ENCODE results near the gene PRR29. TPM values are rescaled to one million over a fixed set of nuclear protein-coding genes. Genes with fewer than 3 reads are reported as not detected.

The PRR29 gene
- total and polyA plus RNA-seq, 12 donors, result 0.05 to 1.8 (median 0.64) TPM; not detected in 2

GRCh38 chr17:64048805-64049204 lies 50.7 kb downstream of the PRR29 start:
- 79 to 87% (median 86%) methylated on average over 6 to 9 of the region's 9 CpGs for WGBS, 4 donors

DNA sequence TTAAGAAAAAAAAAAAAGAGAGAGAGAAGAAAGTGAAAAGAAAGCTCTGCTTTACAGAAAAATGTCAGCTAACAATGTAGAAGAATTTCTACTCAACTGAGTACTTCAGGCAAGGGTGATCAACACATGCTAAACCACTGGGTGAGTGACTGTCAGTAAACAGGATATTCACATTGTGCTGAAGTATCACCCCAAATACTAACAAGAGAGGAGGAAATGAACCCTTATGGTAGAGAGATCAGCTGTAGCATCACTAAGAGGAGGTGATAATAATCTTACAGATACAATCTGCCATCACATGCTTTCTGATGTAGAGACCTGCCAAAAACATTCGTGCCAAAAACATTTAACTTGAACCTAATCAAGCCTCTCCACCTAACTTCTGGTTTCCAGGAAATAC lies 53.0 kb downstream of the PRR29 start:
- no peaks in the 10 kb centered on the region for H3K9me3 ChIP-seq (replicated peaks in 1 of 3)
- H3K36me3 ChIP-seq (replicated peaks in 1 of 2), result peaks cover 0 to 99% of the 10 kb centered on the region in 2 donors
- intact Hi-C loops (cut with DNase I), result no loop called here
- no peaks in the 10 kb centered on the region for H3K4me1 ChIP-seq (replicated peaks in 1 of 2)
- no peak for DNase-seq
- no peak for TF ChIP-seq POLR2A (IDR thresholded peaks at IDR 0.05)
- TF ChIP-seq CTCF (IDR thresholded peaks at IDR 0.05), result no peak
- H3K27ac ChIP-seq, result no peak overlapping the region
- H3K27me3 ChIP-seq, result no peaks in the 10 kb centered on the region
- no peak overlapping the region for H3K4me3 ChIP-seq
- 35 to 54% (median 53%) methylated on average over 1 of the region's 1 CpG for WGBS, 4 donors

More at GRCh38 chr17:64048805-64049204, 50.7 kb downstream of the PRR29 start:
- H3K4me1 ChIP-seq (replicated peaks in 1 of 2), result no peaks in the 10 kb centered on the region
- intact Hi-C loops (cut with DNase I), result no loop called here
- H3K27ac ChIP-seq, result no peak overlapping the region
- no peak for DNase-seq
- H3K9me3 ChIP-seq (replicated peaks in 1 of 3), result no peaks in the 10 kb centered on the region
- H3K27me3 ChIP-seq, result no peaks in the 10 kb centered on the region
- TF ChIP-seq CTCF (IDR thresholded peaks at IDR 0.05), result no peak
- no peak for TF ChIP-seq POLR2A (IDR thresholded peaks at IDR 0.05)
- H3K4me3 ChIP-seq, result no peak overlapping the region
- peaks cover 0 to 99% of the 10 kb centered on the region in 2 donors for H3K36me3 ChIP-seq (replicated peaks in 1 of 2)

DNA sequence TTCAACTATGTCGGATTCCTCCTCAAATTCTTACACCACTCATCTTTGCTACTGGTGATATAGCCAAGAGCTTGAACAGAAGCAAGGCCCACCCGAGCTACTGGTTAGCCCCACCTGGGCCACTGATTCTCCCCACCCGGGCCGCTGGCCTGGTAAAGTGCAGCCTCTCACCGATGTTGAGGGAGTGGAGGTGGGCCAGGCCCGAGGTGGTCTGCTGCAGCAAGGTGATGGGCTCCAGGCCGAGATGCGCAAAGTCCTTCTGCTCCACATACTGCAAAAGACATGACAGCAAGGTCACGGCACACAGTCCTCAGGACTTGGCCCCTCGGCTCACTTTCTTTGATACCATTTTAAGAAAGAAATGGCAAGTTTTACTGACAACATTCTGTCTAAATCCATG lies 55.0 kb downstream of the PRR29 start:
- Histone ChIP-seq H3K36me3 (replicated peaks in 1 of 2) (peaks cover 0 to 97% of the 10 kb centered on the region in 2 donors), H3K9me3 (replicated peaks in 1 of 3) (no peaks in the 10 kb centered on the region), H3K27ac (no peak overlapping the region), H3K27me3 (no peaks in the 10 kb centered on the region), H3K4me3 (no peak overlapping the region), H3K4me1 (replicated peaks in 1 of 2) (no peaks in the 10 kb centered on the region)
- WGBS, 4 donors, result 89 to 93% (median 91%) methylated on average over 8 to 10 of the region's 10 CpGs
- TF ChIP-seq CTCF (IDR thresholded peaks at IDR 0.05) (no peak), POLR2A (IDR thresholded peaks at IDR 0.05) (no peak)
- no peak for DNase-seq
- intact Hi-C loops (cut with DNase I), result no loop called here

Other genes starting within 250 kb of the PRR29 start
- 100 to 1,000 TPM in 4 of 9 donors, 10 to 100 TPM in 5; 46.8 to 148 (median 98.1) TPM for gene CCDC47, start 224.8 kb upstream of the PRR29 start, total RNA-seq
- gene CCDC47, start 224.8 kb upstream of the PRR29 start, polyA plus RNA-seq, result 100 to 1,000 TPM in 1 of 3 donors, 10 to 100 TPM in 2; 24.2 to 216 (median 29.0) TPM
- gene DDX42, start 224.2 kb upstream of the PRR29 start, total RNA-seq, result 10 to 100 TPM; 45.0 to 99.8 (median 82.5) TPM
- gene DDX42, start 224.2 kb upstream of the PRR29 start, polyA plus RNA-seq, result 100 to 1,000 TPM in 1 of 3 donors, 10 to 100 TPM in 2; 80.3 to 109 (median 88.8) TPM
- gene PSMC5, start 170.9 kb upstream of the PRR29 start, total RNA-seq, result 100 to 1,000 TPM in 5 of 9 donors, 10 to 100 TPM in 4; 64.1 to 167 (median 125) TPM
- gene PSMC5, start 170.9 kb upstream of the PRR29 start, polyA plus RNA-seq, result 100 to 1,000 TPM; 232 to 273 (median 247) TPM
- 10 to 100 TPM; 32.4 to 56.1 (median 42.9) TPM for gene FTSJ3, start 170.7 kb upstream of the PRR29 start, total RNA-seq
- 10 to 100 TPM; 19.4 to 54.1 (median 44.9) TPM for gene FTSJ3, start 170.7 kb upstream of the PRR29 start, polyA plus RNA-seq
- 100 to 1,000 TPM in 4 of 9 donors, 10 to 100 TPM in 5; 41.9 to 185 (median 85.0) TPM for gene SMARCD2, start 155.7 kb upstream of the PRR29 start, total RNA-seq
- 10 to 100 TPM; 43.1 to 53.7 (median 52.7) TPM for gene SMARCD2, start 155.7 kb upstream of the PRR29 start, polyA plus RNA-seq
- gene CSH2, start 124.7 kb upstream of the PRR29 start, total RNA-seq, result under 1 TPM in 1 of 9 donors, not detected in 8; 0.61 TPM
- gene CSH2, start 124.7 kb upstream of the PRR29 start, polyA plus RNA-seq, result not detected
- not detected for gene GH2, start 116.4 kb upstream of the PRR29 start, total RNA-seq
- gene GH2, start 116.4 kb upstream of the PRR29 start, polyA plus RNA-seq, result not detected
- 1 to 10 TPM in 1 of 9 donors, not detected in 8; 1.4 TPM for gene CSH1, start 101.8 kb upstream of the PRR29 start, total RNA-seq
- gene CSH1, start 101.8 kb upstream of the PRR29 start, polyA plus RNA-seq, result not detected
- gene CSHL1, start 87.1 kb upstream of the PRR29 start, total RNA-seq, result not detected
- not detected for gene CSHL1, start 87.1 kb upstream of the PRR29 start, polyA plus RNA-seq
- not detected for gene GH1, start 79.5 kb upstream of the PRR29 start, total RNA-seq
- not detected for gene GH1, start 79.5 kb upstream of the PRR29 start, polyA plus RNA-seq
- gene CD79B, start 66.0 kb upstream of the PRR29 start, total RNA-seq, result 1 to 10 TPM in 7 of 9 donors, under 1 TPM in 1, not detected in 1; 0.69 to 4.5 (median 2.2) TPM
- gene CD79B, start 66.0 kb upstream of the PRR29 start, polyA plus RNA-seq, result 1 to 10 TPM; 1.7 to 3.0 (median 2.5) TPM
- 1 to 10 TPM in 8 of 9 donors, under 1 TPM in 1; 0.30 to 4.2 (median 1.5) TPM for gene SCN4A, start 25.4 kb upstream of the PRR29 start, total RNA-seq
- gene SCN4A, start 25.4 kb upstream of the PRR29 start, polyA plus RNA-seq, result 1 to 10 TPM in 2 of 3 donors, under 1 TPM in 1; 0.42 to 1.9 (median 1.4) TPM
- 10 to 100 TPM; 16.6 to 42.2 (median 18.7) TPM for gene ICAM2, start 22.3 kb downstream of the PRR29 start, total RNA-seq
- gene ICAM2, start 22.3 kb downstream of the PRR29 start, polyA plus RNA-seq, result 10 to 100 TPM in 2 of 3 donors, 1 to 10 TPM in 1; 9.6 to 40.5 (median 35.0) TPM
- gene ERN1, start 131.8 kb downstream of the PRR29 start, total RNA-seq, result 100 to 1,000 TPM in 5 of 9 donors, 10 to 100 TPM in 4; 40.4 to 205 (median 111) TPM
- gene ERN1, start 131.8 kb downstream of the PRR29 start, polyA plus RNA-seq, result 10 to 100 TPM; 31.9 to 52.4 (median 32.6) TPM

Measured in adrenal gland (tissue), 12 donors.